Hematopoietic multipotent progenitor cell treated with erythropoietin and hydrocortisone succinate and interleukin-3 and kit ligand, for 17 days (in vitro differentiated cells): ENCODE data around the gene PRRG2.
"Not testable (repeated sequence)": the region's sequence is repeated elsewhere in the genome, so short reads cannot be mapped to it uniquely, and the experiment has no call there.

Experiments
- DNase-seq: peaks from one replicate; pipeline ENCODE4 v3.0.0-alpha.2; 2015; ENCODE audit warnings: low spot score

The PRRG2 gene

GRCh38 chr19:49609499-49610092 lies 28.5 kb downstream of the PRRG2 start:
- DNase-seq = no peak

GRCh38 chr19:49613374-49613773 lies 32.3 kb downstream of the PRRG2 start:
- DNase-seq = no peak

- no peak for DNase-seq
Measured at GRCh38 chr19:49614096-49614833, 33.1 kb downstream of the PRRG2 start.

GRCh38 chr19:49615861-49616260 lies 34.7 kb downstream of the PRRG2 start:
- no peak for DNase-seq

- DNase-seq = no peak
Measured at GRCh38 chr19:49616532-49616931, 35.4 kb downstream of the PRRG2 start.

- no peak for DNase-seq
Measured at GRCh38 chr19:49616945-49617344, 35.8 kb downstream of the PRRG2 start.

GRCh38 chr19:49617860-49618259 lies 36.7 kb downstream of the PRRG2 start:
- not testable (repeated sequence) for DNase-seq

- no peak for DNase-seq
Measured at GRCh38 chr19:49624967-49625910, 44.1 kb downstream of the PRRG2 start.

- no peak for DNase-seq
Measured at GRCh38 chr19:49626226-49626625, 45.1 kb downstream of the PRRG2 start.

- no peak for DNase-seq
Measured at GRCh38 chr19:49629659-49630058, 48.5 kb downstream of the PRRG2 start.

- DNase-seq = no peak
Measured at GRCh38 chr19:49631014-49631588, 50.0 kb downstream of the PRRG2 start.

- DNase-seq = no peak
Measured at GRCh38 chr19:49631610-49632192, 50.6 kb downstream of the PRRG2 start.

GRCh38 chr19:49632576-49632975 lies 51.5 kb downstream of the PRRG2 start:
- DNase-seq = no peak

GRCh38 chr19:49633273-49633672 lies 52.2 kb downstream of the PRRG2 start:
- not testable (repeated sequence) for DNase-seq

GRCh38 chr19:49635530-49636232 lies 54.6 kb downstream of the PRRG2 start:
- DNase-seq = no peak

- DNase-seq = no peak
Measured at GRCh38 chr19:49636233-49636932, 55.3 kb downstream of the PRRG2 start.

GRCh38 chr19:49637821-49638738 lies 57.0 kb downstream of the PRRG2 start:
- DNase-seq = peak; percentile 54

- no peak for DNase-seq
Measured at GRCh38 chr19:49639401-49640112, 58.4 kb downstream of the PRRG2 start.
